Thyroid gland (tissue), 4 donors: ENCODE data around the gene KATNAL1. TPM values are rescaled to one million over a fixed set of nuclear protein-coding genes. Genes with fewer than 3 reads are reported as not detected.

Experiments
- DNase-seq, 2 donors: peaks; one replicate each; pipeline ENCODE4 v3.0.0-alpha.2; 2019
- H3K27ac ChIP-seq, 3 donors: fragments of 200-600 bp; sonication (generic); 1 replicate in 2 of 3; 2 replicates in 1 of 3; pipeline ENCODE4 v1.5.1; 2016 to 2019; ENCODE audit warnings: mild to moderate bottlenecking in 1 of 3, moderate library complexity in 1 of 3
- H3K27me3 ChIP-seq: fragments of 200-600 bp; sonication (generic); one replicate; pipeline ENCODE4 v1.5.1; 2019
- H3K36me3 ChIP-seq, 2 donors: fragments of 200-600 bp; sonication (generic); one replicate each; pipeline ENCODE4 v1.5.1; 2016 to 2019
- H3K4me1 ChIP-seq, 2 donors: fragments of 200-600 bp; sonication (generic); one replicate each; pipeline ENCODE4 v1.5.1; 2017 to 2019
- H3K4me3 ChIP-seq, 3 donors: fragments of 200-600 bp; sonication (generic); replicated peaks in 1 of 3; 1 replicate in 2 of 3; 2 replicates in 1 of 3; pipeline ENCODE4 v1.5.1; 2016; ENCODE audit warnings: mild to moderate bottlenecking in 1 of 3
- H3K9me3 ChIP-seq: fragments of 200-600 bp; sonication (generic); one replicate; pipeline ENCODE4 v1.5.1; 2017
- CTCF ChIP-seq, 6 experiments: fragments of 200-600 bp in 3 of 6; fragments of 450-650 bp in 3 of 6; sonication (generic) in 3 of 6; IDR thresholded peaks; one replicate each; pipeline ENCODE4 v1.5.1; 2016 to 2019; ENCODE audit warnings: antibody characterized with exemption in 6 of 6, mild to moderate bottlenecking in 2 of 6, inconsistent platforms in 1 of 6, moderate library complexity in 1 of 6
- POLR2A ChIP-seq, 2 donors: fragments of 450-650 bp; IDR thresholded peaks; one replicate each; pipeline ENCODE4 v1.6.1; 2017; ENCODE audit warnings: antibody characterized with exemption in 2 of 2, mild to moderate bottlenecking in 2 of 2, moderate library complexity in 1 of 2
- WGBS, 2 donors: methylation state at CpG; one replicate each; pipeline ENCODE4 v1.1.5; 2017; 5-methylcytosine and 5-hydroxymethylcytosine counted together
- intact Hi-C: fragments of 100-400 bp; cut with DNase I; formaldehyde crosslinking; loops from one replicate; pipeline ENCODE4 v1.15.1; 2023
- total RNA-seq, 4 donors: library from RNA; depleted of rRNA; stranded (reverse); fragments of >200 nt; gene quantifications; one replicate each; pipeline ENCODE4 v1.2.3, GENCODE V29; 2016

KATNAL1 gene
- total RNA-seq, 4 donors from 2014 or later = 8.0 to 25.7 (median 9.5) TPM

GRCh38 chr13:30156826-30157615 is 150.3 kb downstream of the KATNAL1 start:
- no peaks in the 10 kb centered on the region for H3K9me3 ChIP-seq
- H3K27ac ChIP-seq = no peak overlapping the region
- H3K4me3 ChIP-seq = no peak overlapping the region
- peaks cover 0 to 7% of the 10 kb centered on the region in 2 donors for H3K4me1 ChIP-seq
- intact Hi-C loops = no loop called here
- no peak for DNase-seq
- TF ChIP-seq POLR2A (IDR thresholded peaks at IDR 0.05) (no peak), CTCF (IDR thresholded peaks at IDR 0.05) (no peak)
- 78 to 87% methylated on average over 13 to 16 of the region's 17 CpGs for WGBS, 2 donors
- H3K27me3 ChIP-seq = no peaks in the 10 kb centered on the region
- H3K36me3 ChIP-seq = no peaks in the 10 kb centered on the region

GRCh38 chr13:30156270-30156669 is 151.1 kb downstream of the KATNAL1 start:
- WGBS, 2 donors = 86 to 87% methylated on average over 6 of the region's 6 CpGs
- peaks cover 0 to 7% of the 10 kb centered on the region in 2 donors for H3K4me1 ChIP-seq
- H3K9me3 ChIP-seq = no peaks in the 10 kb centered on the region
- TF ChIP-seq POLR2A (IDR thresholded peaks at IDR 0.05) (no peak), CTCF (IDR thresholded peaks at IDR 0.05) (no peak)
- intact Hi-C loops = no loop called here
- no peaks in the 10 kb centered on the region for H3K27me3 ChIP-seq
- DNase-seq = no peak
- H3K4me3 ChIP-seq = no peak overlapping the region
- no peak overlapping the region for H3K27ac ChIP-seq
- H3K36me3 ChIP-seq = no peaks in the 10 kb centered on the region

GRCh38 chr13:30154931-30155330 is 152.4 kb downstream of the KATNAL1 start:
- Histone ChIP-seq H3K4me3 (no peak overlapping the region), H3K36me3 (no peaks in the 10 kb centered on the region), H3K4me1 (peaks cover 0 to 7% of the 10 kb centered on the region in 2 donors), H3K27ac (no peak overlapping the region), H3K9me3 (no peaks in the 10 kb centered on the region), H3K27me3 (no peaks in the 10 kb centered on the region)
- TF ChIP-seq CTCF (IDR thresholded peaks at IDR 0.05) = no peak
- TF ChIP-seq POLR2A (IDR thresholded peaks at IDR 0.05) = no peak
- WGBS, 2 donors = 87 to 96% methylated on average over 8 to 9 of the region's 10 CpGs
- DNase-seq = no peak
- intact Hi-C loops = no loop called here

GRCh38 chr13:30154531-30154930 is 152.8 kb downstream of the KATNAL1 start:
- no peak overlapping the region for H3K4me3 ChIP-seq
- TF ChIP-seq CTCF (IDR thresholded peaks at IDR 0.05) (no peak), POLR2A (IDR thresholded peaks at IDR 0.05) (no peak)
- peaks cover 0 to 7% of the 10 kb centered on the region in 2 donors for H3K4me1 ChIP-seq
- H3K27me3 ChIP-seq = no peaks in the 10 kb centered on the region
- H3K27ac ChIP-seq = no peak overlapping the region
- DNase-seq = no peak
- intact Hi-C loops = no loop called here
- H3K36me3 ChIP-seq = no peaks in the 10 kb centered on the region
- whole genome bisulfite sequencing, 2 donors = 89 to 91% methylated on average over 20 of the region's 20 CpGs
- H3K9me3 ChIP-seq = no peaks in the 10 kb centered on the region
